Measurements from ENCODE around the gene AP3D1. TPM values are rescaled to one million over a fixed set of nuclear protein-coding genes. Genes with fewer than 3 reads are reported as not detected.

Gene AP3D1
- total and polyA plus RNA-seq, 4 donors, result 21.7 to 79.8 (median 59.6) TPM

GRCh38 chr19:2138061-2138728, 13.2 kb downstream of the AP3D1 start (continued):
- TF ChIP-seq HNF4A (conservative IDR thresholded peaks at IDR 0.05) (no peak), RAD21 (IDR thresholded peaks at IDR 0.05) (no peak), FOXA2 (IDR thresholded peaks at IDR 0.05) (no peak), ATF3 (IDR thresholded peaks at IDR 0.05) (no peak), NR2F2 (IDR thresholded peaks at IDR 0.05) (no peak), YY1 (IDR thresholded peaks at IDR 0.05) (no peak)

- no peak overlapping the region for H3K4me3 ChIP-seq (ENCODE audit: low read depth in 1 of 3, low read length in 3 of 3)
- no peaks in the 10 kb centered on the region for H3K27me3 ChIP-seq (ENCODE audit: control insufficient read depth in 4 of 4, insufficient read depth in 4 of 4, low read length in 3 of 4)
- H3K36me3 ChIP-seq (ENCODE audit: control insufficient read depth in 4 of 4, insufficient read depth in 3 of 4, low read depth in 1 of 4, low read length in 3 of 4), result peaks cover 11 to 36% (median 14%) of the 10 kb centered on the region in 4 donors
- H3K27ac ChIP-seq (ENCODE audit: low read depth in 1 of 2, low read length in 2 of 2), result no peak overlapping the region
- no peak overlapping the region for H3K9ac ChIP-seq (ENCODE audit: low read depth in 1 of 2, low read length in 2 of 2)
- DNase-seq (ENCODE audit: low spot score), result no peak
- 96% methylated on average over 23 of the region's 23 CpGs for WGBS
- TF ChIP-seq YY1 (IDR thresholded peaks at IDR 0.05), result no peak
- TF ChIP-seq HNF4G (IDR thresholded peaks at IDR 0.05), result no peak
- TF ChIP-seq NR2F2 (IDR thresholded peaks at IDR 0.05), result no peak
- no peak for TF ChIP-seq EGR1 (IDR thresholded peaks at IDR 0.05; ENCODE audit: low read depth in 2 of 2)
- no peak for TF ChIP-seq HNF4A (conservative IDR thresholded peaks at IDR 0.05)
- no peak for TF ChIP-seq GABPA (IDR thresholded peaks at IDR 0.05 in 1 of 2, conservative IDR thresholded peaks at IDR 0.05 in 1 of 2)
- no peak for TF ChIP-seq SP1 (IDR thresholded peaks at IDR 0.05)
- TF ChIP-seq JUND (IDR thresholded peaks at IDR 0.05), result no peak
- no peak for TF ChIP-seq FOXA2 (IDR thresholded peaks at IDR 0.05)
- TF ChIP-seq CTCF (IDR thresholded peaks at IDR 0.05; ENCODE audit: low read depth, low read length, missing input control), result no peak
- TF ChIP-seq ZBTB33 (IDR thresholded peaks at IDR 0.05), result no peak
- TF ChIP-seq ATF3 (IDR thresholded peaks at IDR 0.05), result no peak
- no peak for TF ChIP-seq RAD21 (IDR thresholded peaks at IDR 0.05)
- no peak for TF ChIP-seq MAX (IDR thresholded peaks at IDR 0.05)
- TF ChIP-seq FOXA1 (IDR thresholded peaks at IDR 0.05), result no peak
- H3K9me3 ChIP-seq (ENCODE audit: control insufficient read depth in 4 of 4, low read length in 3 of 4), result no peaks in the 10 kb centered on the region
- peaks cover 0 to 19% (median 12%) of the 10 kb centered on the region in 4 donors for H3K4me1 ChIP-seq (ENCODE audit: control insufficient read depth in 4 of 4, insufficient read depth in 4 of 4, low read length in 3 of 4)
Observed at GRCh38 chr19:2136796-2137195, 14.6 kb downstream of the AP3D1 start.
